GDM1 (cell line): ENCODE results near the gene DLK1.

Experiments used
- DNase-seq: peaks from one replicate; lab custom pipeline; 2025; lab: John Stamatoyannopoulos, UW

Gene DLK1

DNA sequence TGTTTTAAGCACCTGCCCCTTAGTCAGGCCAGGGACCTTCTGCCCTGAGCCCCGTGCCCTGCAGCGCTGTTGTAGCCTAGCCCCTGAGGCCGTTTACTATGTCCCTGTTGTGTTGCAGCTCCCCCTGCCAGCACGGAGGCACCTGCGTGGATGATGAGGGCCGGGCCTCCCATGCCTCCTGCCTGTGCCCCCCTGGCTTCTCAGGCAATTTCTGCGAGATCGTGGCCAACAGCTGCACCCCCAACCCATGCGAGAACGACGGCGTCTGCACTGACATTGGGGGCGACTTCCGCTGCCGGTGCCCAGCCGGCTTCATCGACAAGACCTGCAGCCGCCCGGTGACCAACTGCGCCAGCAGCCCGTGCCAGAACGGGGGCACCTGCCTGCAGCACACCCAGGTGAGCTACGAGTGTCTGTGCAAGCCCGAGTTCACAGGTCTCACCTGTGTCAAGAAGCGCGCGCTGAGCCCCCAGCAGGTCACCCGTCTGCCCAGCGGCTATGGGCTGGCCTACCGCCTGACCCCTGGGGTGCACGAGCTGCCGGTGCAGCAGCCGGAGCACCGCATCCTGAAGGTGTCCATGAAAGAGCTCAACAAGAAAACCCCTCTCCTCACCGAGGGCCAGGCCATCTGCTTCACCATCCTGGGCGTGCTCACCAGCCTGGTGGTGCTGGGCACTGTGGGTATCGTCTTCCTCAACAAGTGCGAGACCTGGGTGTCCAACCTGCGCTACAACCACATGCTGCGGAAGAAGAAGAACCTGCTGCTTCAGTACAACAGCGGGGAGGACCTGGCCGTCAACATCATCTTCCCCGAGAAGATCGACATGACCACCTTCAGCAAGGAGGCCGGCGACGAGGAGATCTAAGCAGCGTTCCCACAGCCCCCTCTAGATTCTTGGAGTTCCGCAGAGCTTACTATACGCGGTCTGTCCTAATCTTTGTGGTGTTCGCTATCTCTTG, 7.6 kb downstream of the DLK1 start:
- DNase-seq = no peak

DNA sequence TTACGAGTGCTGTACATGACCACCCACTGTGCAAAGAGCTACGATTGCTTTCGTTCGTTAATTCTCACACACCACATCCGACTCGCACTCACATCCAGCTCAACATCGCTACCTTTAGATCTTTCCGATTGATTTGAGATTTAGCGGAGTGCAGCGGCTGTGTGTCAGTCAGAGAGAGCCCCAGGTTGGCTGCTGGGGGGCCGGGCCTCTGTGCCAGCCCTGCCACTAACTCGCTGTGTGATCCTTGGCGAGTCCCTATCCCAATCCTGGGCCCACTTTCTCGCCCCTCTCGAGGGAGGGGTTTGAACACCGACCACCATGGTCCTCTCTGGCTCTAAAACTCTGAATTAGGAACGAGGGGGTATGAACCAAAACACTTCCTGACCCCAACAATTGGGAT, 8.6 kb downstream of the DLK1 start:
- no peak for DNase-seq

DNA sequence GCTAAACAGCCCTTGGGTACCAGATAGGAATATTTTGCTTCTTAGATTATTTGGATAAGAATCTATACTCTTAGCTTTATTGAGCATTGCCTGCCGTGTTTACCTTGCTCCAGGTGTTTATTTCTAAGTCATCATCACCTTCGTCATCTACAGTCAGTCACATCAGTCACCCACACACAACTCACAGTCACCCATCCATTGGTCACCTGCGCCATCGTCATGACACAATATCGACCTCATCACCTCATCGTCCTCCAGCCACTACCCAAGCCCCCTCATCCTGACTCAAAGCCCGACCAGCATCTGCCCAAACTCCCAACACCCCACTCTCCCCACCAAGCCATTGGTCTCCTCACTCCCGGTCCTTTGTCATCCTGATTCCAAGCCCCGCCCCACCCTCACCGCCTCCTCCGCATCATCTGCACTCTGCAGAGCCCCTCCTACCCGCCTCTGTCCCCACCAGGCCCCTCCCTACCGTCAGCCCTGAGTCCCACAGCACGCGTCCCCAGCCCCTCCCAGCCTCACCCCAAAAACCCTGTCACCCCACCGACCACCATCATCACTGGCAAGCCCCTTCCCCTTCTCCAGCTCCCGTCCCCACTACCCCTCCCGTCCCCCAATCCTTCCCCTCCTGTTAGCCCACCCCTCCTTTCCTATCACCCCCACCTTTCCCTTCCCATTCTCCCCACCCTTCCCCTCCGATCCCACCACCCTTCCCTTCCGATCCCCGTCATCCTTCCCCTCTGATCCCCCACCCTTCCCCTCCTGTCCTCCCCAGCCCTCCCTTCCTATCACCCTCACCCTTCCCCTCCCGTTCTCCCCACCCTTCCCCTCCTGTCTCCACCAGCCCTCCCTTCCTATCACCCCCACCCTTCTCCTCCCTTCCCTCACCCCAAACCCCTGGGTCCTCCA, 9.8 kb downstream of the DLK1 start:
- no peak for DNase-seq

DNA sequence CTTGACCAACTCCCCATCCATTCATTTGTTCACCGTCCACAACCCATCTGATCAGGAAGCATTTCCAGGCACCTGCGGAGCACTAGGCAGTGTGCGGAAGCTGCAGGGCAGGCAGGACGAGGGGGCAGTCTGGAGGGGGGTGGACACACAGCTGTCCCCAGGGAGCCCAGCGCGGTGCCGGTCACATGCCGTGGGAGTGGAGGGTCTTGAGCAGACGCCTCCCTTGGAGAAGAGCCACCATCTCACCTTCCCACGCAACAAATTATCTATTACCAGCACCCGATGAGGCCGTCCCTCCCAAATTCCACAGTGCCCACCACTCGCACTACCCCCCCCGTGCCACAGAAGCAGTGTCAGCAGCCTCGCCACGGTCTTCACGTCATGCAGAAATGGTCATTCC, 10.8 kb downstream of the DLK1 start:
- no peak for DNase-seq

DNA sequence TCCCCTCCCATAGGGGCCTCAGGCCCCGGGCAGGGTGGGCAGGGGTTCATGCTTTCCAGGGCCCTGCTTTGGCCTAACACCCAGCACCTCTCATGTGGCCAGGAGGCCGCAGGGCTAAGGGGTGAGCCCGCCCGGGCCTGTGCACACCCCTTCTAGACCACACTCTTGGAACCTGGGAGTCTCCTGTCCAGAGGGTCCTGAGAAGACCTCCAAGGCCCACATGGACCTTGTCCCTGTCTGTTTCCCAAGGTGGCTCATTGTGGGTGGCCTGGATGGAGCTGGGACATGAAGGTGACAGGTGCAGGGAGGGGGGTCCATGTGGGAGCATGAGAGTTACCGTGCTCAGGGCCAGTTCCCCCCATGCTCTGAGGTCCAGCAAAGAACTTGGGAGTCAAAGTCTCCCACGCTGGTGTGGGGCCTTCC, 11.6 kb downstream of the DLK1 start:
- no peak for DNase-seq

DNA sequence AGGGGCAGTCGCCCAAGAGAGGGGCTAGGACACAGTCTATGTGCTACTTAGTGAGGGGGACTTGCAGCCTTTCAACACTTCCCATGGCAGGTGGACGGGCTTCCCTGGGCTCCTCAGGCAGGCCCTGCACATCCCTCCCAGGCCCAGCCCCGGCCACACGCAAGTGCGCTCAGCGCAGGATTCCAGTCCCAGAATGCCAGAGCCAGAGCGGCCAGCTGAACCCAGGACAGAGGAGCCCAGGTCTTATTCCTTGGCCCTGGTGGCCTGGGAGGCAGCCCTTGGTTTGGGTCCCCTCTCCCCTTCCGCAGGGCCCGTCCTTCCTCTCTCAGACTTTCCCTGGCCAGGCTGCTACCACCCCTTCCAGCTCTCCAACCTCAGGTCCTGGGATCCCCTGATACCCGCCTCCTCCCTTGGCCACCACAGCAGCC, 12.0 kb downstream of the DLK1 start:
- no peak for DNase-seq

DNA sequence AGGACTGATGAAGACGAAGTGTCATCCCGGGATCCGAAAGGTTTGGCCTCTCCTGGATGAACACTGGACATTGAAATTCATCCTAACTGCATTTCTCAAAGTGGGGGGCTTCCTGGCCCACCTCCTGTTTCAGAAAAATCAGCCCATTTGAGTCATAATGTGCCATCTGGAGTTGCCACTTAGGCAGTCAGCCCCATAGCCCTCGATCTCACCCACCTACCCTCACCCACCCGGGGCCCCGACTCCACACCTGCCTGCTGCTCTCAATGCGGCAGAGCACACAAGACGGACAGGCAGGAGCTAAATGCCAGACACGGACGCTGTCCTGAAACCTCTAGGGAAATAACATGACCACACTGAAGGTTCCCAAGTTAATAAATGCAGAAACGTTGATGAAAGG, 12.6 kb downstream of the DLK1 start:
- DNase-seq = no peak

DNA sequence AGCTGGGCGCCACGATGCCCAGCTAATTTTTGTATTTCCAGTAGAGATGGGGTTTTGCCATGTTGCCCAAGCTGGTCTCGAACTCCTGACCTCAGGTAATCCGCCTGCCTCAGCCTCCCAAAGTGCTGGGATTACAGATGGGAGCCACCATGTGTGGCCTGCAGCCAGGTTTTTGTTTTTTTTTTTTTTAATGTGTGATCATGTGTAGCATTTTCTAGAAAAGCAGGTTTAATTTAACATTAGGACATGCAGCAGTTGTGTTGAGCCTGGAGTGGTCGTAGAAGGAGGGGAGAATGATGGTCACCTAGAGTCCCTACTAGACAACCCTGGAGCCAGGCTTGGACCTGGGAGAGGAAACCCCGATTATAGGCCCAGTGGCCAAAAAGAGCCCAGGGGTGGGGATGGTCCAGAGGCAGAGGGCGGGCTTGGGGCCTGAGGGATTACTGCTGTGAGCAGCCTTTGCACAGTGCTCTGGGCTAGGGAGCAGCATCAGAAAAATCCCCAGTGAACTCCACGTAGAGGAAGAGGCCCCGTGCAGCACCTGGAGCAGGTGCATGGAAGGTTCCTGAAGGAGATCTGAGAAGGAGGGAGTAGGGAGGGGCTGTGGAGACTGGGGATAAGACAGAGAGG, 13.6 kb downstream of the DLK1 start:
- no peak for DNase-seq

DNA sequence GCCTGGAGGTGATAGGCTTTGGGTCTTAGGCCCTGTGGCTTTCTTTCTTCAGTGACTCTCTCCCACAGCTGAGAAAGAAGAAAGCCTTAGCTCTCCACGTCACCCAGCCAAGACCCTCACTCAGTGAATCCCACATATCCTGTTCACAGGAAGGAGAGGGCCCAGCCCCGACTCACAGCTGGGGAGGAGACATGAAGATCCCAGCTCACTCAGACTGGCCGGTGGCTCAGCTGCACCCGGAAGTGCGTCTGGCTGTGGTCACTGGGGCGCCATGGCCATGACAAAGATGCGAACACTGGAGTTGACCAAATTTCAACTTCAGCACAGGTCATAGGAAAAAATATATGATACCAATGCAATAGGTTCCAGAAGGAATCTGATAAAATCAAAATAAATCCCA, 14.2 kb downstream of the DLK1 start:
- DNase-seq = no peak

DNA sequence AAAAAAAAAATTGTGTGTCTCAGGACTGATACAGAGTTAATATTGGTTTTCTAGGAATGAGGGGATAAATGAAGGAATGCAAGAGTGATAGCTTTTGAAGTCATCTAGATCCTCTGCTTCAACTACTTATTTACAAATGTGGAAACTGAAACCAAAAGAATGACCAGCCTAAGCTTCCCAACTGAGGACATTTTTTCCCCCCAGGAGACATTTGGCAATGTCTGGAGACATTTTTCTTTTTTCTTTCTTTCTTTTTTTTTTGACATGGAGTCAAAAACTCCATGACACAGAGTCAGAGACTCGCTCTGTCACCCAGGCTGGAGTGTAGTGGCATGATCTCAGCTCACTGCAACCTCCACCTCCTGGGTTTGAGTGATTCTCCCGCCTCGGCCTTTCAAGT, 15.3 kb downstream of the DLK1 start:
- DNase-seq = no peak

DNA sequence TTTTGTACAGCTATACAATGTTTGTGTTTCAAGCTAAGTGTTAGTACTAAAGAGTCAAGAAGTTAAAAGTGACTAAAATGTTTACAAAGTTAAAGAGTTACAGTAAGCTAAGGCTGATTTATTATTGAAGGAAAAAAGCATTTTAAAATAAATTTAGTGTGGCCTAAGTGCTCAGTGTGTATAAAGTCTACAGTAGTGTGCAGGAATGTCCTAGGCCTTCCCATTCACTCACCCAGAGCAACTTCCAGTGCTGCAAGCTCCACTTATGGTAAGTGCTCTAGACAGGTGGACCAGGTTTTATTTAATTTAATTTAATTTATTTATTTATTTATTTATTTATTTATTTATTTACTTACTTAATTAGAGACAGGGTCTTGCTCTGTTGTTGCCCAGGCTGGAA, 19.6 kb downstream of the DLK1 start:
- DNase-seq = no peak

DNA sequence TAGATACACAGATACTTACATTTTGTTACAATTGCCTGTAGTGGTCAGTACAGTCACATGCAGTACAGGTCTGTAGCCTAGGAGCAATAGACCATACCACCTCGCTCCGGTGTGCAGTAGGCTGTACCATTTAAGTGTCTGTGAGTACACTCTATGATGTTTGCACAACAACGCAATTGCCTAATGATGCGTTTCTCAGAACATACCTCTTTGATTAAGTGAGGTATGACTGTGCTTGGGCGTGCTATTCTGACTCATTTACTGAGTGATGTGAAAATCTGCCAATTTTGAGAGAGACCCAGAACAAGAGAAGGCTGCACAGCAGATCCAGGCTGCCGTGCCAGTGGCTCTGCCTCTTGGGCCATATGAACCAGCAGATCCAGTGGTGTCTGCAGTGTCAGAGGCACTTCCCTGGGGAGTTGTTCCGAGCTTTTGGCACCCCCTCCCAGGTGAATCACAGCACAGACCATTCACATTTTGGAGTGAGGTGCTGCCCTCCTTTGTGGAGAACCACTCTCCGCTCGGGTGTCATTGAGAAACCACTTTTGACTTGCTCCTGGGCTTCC, 20.4 kb downstream of the DLK1 start:
- DNase-seq = no peak

DNA sequence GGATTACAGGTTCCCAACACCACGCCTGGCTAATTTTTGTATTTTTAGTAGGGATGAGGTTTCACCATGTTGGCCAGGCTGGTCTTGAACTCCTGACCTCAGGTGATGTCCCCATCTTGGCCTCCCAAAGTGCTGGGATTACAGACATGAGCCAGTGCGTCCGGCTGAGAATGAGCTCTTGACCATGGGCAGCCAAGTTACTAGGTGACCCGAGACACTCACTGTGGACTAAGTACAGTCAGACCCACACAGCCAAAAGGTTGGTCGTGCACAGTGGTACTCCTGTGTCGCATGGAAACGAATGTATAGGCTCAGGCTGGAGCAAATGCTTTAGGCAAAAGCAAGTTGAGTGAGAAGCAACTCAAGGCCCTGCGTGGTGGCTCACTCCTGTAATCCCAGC, 21.0 kb downstream of the DLK1 start:
- no peak for DNase-seq

DNA sequence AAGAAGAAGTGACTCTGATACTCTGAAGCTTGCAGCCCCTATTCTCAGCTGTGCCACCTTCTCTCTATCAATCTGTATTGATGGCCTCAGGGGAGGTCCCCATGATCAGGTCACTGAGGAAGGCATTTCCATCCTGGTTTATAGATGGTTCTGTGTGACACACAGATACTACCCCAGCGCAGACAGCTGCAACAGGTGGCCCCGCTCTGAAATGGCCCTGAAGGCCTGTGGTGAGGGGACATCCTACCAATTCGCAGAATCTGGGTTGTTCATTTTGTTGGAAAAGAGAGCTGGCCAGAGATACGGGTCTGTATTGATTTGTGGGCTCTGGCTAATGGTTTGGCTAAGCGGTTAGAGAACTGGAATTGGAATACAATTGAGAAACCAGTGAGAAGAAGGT, 21.7 kb downstream of the DLK1 start:
- DNase-seq = no peak

DNA sequence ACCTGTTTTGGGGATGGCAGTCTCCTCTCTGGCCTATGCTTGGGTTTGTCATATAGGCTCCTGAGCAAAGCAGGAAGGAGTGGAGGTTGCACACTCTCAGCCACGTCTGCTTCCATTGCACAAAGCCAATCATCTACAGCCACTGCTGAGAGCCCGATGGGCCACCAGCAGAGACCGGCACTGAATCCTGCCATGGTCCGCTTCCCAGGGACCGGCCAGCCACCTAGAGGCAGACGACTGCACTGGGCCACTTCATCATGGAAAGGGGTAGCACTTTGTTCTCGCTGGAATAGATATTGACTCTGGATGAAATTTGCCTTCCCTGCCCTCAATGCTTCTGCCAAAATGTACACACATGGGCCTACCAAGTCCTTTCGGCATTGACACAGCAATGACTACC, 22.3 kb downstream of the DLK1 start:
- DNase-seq = no peak

DNA sequence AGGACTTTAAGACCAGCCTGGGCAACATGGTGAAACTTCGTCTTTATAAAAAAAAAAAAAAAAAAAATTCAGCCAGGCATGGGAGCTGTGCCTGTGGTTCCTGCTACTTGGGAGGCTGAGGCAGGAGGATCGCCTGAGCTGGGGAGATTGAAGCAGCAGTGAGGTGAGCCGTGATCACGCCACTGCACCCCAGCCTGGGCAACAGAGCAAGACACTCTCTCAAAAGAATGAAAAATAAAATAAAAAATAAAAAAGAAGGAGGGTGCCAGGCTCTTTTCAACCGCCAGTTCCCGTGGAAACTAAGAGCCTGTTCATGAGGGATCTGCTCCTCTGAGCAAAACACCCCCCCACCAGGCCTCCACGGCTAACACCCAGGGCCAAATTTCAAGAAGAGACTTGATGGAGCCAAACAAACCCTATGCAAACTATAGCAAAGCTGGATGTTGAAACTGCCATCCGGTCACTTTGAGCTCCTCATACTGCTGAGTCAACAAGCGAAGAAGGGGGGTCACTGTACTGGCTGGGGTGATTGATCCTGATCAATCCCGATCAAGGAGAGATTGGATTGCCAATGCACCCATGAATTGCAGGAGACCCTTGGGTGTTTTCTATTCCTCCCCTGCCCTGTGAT, 23.4 kb downstream of the DLK1 start:
- DNase-seq = no peak

DNA sequence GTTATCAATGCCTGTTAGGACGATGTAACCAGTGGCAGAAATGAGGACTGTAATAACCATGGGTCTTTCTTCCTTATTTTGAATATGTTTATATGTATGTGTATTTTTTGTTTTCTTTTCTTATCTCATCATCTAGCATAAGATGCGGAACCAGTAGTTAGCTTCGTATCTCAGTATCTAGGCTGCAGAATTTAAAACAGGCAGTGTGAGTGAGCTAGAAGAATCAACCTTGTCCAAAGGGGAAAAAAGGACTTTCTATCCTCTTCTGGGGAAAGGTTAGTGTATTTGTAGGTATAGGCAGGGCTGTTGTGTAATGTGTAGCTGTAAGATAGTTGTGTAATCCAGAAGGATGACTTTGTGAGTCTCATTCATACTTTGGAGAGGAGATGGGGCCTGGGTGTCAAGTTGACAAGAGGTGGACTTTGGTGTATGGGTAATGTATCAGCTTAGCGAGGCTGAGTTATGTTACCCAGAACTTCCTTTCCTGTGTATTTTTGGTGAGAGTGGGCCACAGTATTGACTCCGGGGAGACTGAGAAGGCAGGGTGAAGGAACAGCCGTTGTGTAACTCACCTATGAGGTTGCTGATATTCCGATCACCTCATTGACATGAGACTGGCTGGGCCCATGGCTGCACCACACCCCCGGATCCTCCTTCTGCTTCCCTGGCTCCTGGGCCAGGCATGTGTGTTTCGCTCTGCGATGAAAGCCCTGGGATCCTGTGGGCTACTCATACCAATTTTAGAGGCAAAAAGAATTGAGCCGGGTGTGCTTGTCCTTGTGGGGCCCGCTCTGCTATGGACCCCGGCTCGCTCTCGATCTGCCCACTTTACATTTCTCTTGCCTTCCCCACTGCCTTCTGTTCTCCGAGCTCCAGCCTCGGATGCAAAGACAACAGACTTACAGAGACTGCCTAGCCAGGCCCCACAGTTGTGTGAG, 24.3 kb downstream of the DLK1 start:
- no peak for DNase-seq

DNA sequence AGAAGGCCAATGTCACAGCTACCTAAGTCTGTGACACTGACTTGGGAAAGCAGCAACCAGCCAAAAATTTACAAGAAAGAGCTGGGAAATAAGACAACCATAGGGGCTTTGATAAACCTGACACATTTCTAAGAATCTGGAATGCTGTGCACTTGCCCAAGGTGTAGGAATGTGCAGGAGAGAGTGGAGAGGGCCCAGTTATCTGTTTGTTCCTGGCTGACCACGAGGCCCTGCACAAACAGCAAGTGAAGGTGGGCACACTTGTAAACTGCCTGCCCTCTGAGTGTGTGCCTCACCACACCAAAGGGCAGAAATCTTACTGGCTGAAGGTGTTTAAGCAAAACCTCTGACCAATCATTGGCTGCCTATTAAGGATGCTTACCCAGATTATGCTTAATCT, 27.3 kb downstream of the DLK1 start:
- DNase-seq = no peak

DNA sequence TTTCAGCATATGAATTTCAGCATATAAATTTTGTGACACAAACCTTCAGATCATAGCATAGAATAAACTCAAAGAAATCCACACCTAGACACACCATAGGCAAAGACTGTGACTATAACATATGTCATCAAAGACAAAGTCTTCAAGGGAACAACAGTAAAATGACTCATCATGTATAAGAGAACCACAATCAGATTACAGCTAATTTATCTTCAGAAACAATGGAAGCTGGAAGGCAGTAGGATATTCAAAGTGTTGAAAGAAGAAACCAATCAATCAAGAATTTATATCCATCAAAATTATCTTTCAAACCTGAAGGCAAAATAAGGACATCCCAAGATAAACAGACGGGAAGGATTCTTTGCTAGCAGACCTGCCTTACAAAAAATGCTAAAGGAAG, 29.0 kb downstream of the DLK1 start:
- no peak for DNase-seq

DNA sequence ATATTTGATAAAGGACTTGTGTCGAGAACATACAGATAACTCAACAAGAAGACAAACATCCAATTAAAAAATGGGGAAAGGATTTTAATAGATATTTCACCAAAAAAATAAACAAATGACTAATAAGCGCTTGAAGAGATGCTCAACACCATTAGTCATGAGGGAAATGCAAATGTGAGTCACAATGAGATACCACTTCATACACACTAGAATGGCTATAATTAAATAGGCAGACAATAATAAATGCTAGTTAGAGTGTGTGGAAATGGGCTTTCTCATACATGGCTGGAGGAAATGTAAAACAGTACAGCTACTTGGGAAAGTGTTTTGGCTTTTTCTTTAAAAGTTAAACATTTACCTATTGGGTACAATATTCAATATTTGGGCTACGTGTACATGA, 34.8 kb downstream of the DLK1 start:
- DNase-seq = no peak

DNA sequence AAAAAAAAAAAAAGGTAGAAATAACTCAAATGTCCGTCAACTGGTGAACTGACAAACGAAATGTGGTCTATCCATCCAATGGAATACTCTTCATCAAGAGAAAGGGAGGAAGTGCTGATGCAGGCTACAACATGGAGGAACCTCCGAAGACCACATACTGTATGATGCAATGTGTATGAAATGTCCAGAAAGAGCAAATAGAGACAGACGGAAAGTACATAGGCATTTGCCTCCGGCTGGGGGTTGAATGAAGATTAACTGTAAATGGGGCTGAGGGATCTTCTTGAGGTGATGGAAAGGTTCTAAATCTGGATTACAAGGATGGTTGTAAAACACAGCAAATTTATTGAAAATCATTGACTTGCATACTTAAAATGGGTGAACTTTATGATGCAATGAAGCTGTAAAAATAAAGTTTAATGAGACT, 35.4 kb downstream of the DLK1 start:
- DNase-seq = no peak
